ENCODE data around the gene DNAH17. TPM values are rescaled to one million over a fixed set of nuclear protein-coding genes. Genes with fewer than 3 reads are reported as not detected.

DNAH17 gene
- total RNA-seq, 2 experiments from 2014 or later = 0.19 to 0.42 TPM

GRCh38 chr17:78581304-78581703 is 4.1 kb upstream of the DNAH17 start:
- no peaks in the 10 kb centered on the region for H3K4me1 Mint-ChIP-seq (ENCODE audit: low read depth)
- H3K27ac Mint-ChIP-seq = no peak overlapping the region

GRCh38 chr17:78580277-78580804 is 3.1 kb upstream of the DNAH17 start:
- CTCF ChIA-PET = interaction anchor here (0.7 kb wide), 1 partner anchor 13 kb away, joined by 3 read pairs; no protein-coding TSS in a partner anchor
- H3K27ac Mint-ChIP-seq = no peak overlapping the region
- DNase-seq = no peak
- H3K9me3 Mint-ChIP-seq = no peaks in the 10 kb centered on the region
- intact Hi-C loops (cut with micrococcal nuclease) = no loop called here
- H3K27me3 Mint-ChIP-seq (ENCODE audit: low read depth) = no peaks in the 10 kb centered on the region
- H3K4me3 Mint-ChIP-seq = no peak overlapping the region
- H3K4me1 Mint-ChIP-seq (ENCODE audit: low read depth) = no peaks in the 10 kb centered on the region
- no peaks in the 10 kb centered on the region for H3K36me3 Mint-ChIP-seq (ENCODE audit: low read depth)

More at GRCh38 chr17:78581304-78581703, 4.1 kb upstream of the DNAH17 start:
- Mint-ChIP-seq H3K9me3 (no peaks in the 10 kb centered on the region), H3K4me3 (no peak overlapping the region), H3K27me3 (ENCODE audit: low read depth) (no peaks in the 10 kb centered on the region), H3K36me3 (ENCODE audit: low read depth) (no peaks in the 10 kb centered on the region)
- intact Hi-C loops (cut with micrococcal nuclease) = no loop called here
- CTCF ChIA-PET = interaction anchor here (0.7 kb wide), 2 partner anchors 129 to 897 kb away, joined by 3 to 4 read pairs; no protein-coding TSS in a partner anchor
- DNase-seq = no peak

DNA sequence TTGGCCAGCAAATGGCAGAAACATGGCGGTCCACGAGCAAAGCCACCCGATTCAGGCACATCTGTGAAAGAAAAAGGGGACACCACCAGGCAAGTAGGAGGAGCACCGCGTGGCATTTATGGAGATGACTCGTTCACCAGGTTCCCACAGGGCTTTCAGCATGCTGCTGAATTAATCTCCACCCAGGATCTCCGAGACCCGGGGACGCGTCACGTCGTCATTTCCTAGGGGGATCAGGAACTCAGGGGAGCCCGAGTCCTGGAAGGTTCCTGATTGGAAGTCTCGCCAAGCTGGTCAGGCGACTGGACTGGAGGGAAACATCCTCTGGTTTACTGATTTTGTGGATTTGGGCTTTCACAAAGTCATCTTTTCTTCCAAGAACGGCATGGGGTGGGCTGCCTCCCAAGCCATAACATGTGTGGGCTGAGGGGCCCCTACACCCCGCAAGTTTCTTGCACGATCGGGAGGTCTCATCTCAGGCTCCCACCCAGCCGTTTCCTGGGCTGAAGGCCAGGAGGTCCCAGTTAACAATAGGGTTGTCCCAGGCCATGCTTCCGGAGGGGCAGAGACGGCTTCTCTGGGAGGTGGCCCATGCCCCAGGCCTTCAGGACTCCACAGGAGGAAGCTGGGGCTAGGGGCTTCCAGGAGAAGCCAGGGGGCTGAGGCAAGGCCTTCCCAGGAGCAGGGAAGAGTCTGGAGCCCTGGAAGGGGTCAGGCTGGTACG is 645 bp downstream of the DNAH17 start:
- intact Hi-C loops (cut with micrococcal nuclease) = no loop called here
- Mint-ChIP-seq H3K4me1 (ENCODE audit: low read depth) (no peaks in the 10 kb centered on the region), H3K27ac (no peak overlapping the region), H3K27me3 (ENCODE audit: low read depth) (no peaks in the 10 kb centered on the region), H3K36me3 (ENCODE audit: low read depth) (no peaks in the 10 kb centered on the region), H3K4me3 (no peak overlapping the region), H3K9me3 (no peaks in the 10 kb centered on the region)
- DNase-seq = no peak
- CTCF ChIA-PET = no interaction called here

GRCh38 chr17:78575899-78576298 is 1.3 kb downstream of the DNAH17 start:
- DNase-seq = no peak
- H3K9me3 Mint-ChIP-seq = no peaks in the 10 kb centered on the region
- H3K4me1 Mint-ChIP-seq (ENCODE audit: low read depth) = no peaks in the 10 kb centered on the region
- CTCF ChIA-PET = no interaction called here
- H3K4me3 Mint-ChIP-seq = no peak overlapping the region
- H3K27me3 Mint-ChIP-seq (ENCODE audit: low read depth) = no peaks in the 10 kb centered on the region
- no peaks in the 10 kb centered on the region for H3K36me3 Mint-ChIP-seq (ENCODE audit: low read depth)
- intact Hi-C loops (cut with micrococcal nuclease) = no loop called here
- no peak overlapping the region for H3K27ac Mint-ChIP-seq

GRCh38 chr17:78575340-78575739 is 1.9 kb downstream of the DNAH17 start:
- H3K27me3 Mint-ChIP-seq (ENCODE audit: low read depth) = no peaks in the 10 kb centered on the region
- CTCF ChIA-PET = no interaction called here
- H3K9me3 Mint-ChIP-seq = no peaks in the 10 kb centered on the region
- H3K4me3 Mint-ChIP-seq = no peak overlapping the region
- intact Hi-C loops (cut with micrococcal nuclease) = no loop called here
- no peaks in the 10 kb centered on the region for H3K36me3 Mint-ChIP-seq (ENCODE audit: low read depth)
- H3K4me1 Mint-ChIP-seq (ENCODE audit: low read depth) = no peaks in the 10 kb centered on the region
- no peak overlapping the region for H3K27ac Mint-ChIP-seq
- DNase-seq = no peak

DNA sequence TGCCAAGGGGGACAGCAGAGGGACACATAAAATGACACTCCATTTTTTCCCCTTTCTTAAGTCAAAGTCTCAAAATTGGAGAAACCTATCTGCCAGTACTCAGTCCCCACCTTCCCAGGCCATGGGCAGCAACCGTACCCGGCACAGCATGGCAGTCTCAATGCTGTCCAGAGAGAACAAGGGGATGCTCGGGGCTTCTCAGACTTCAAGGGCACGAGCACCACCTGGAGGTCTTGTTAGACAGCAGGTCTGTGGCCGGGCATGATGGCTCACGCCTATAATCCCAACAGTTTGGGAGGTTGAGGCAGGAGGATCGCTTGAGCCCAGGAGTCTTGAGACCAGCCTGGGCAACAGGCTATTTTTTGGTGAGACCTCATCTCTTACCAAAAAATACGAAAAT is 3.2 kb downstream of the DNAH17 start:
- no peak for DNase-seq
- H3K27me3 Mint-ChIP-seq (ENCODE audit: low read depth) = no peaks in the 10 kb centered on the region
- CTCF ChIA-PET = no interaction called here
- intact Hi-C loops (cut with micrococcal nuclease) = no loop called here
- H3K27ac Mint-ChIP-seq = no peak overlapping the region
- H3K36me3 Mint-ChIP-seq (ENCODE audit: low read depth) = no peaks in the 10 kb centered on the region
- H3K4me3 Mint-ChIP-seq = no peak overlapping the region
- H3K4me1 Mint-ChIP-seq (ENCODE audit: low read depth) = no peaks in the 10 kb centered on the region
- H3K9me3 Mint-ChIP-seq = no peaks in the 10 kb centered on the region

GRCh38 chr17:78572239-78573205 is 4.7 kb downstream of the DNAH17 start:
- CTCF ChIA-PET = interaction anchor here (0.7 kb wide), 1 partner anchor 321 kb away, joined by 3 read pairs; no protein-coding TSS in a partner anchor
- H3K9me3 Mint-ChIP-seq = no peaks in the 10 kb centered on the region
- no peaks in the 10 kb centered on the region for H3K27me3 Mint-ChIP-seq (ENCODE audit: low read depth)
- H3K4me1 Mint-ChIP-seq (ENCODE audit: low read depth) = no peaks in the 10 kb centered on the region
- H3K27ac Mint-ChIP-seq = no peak overlapping the region
- H3K4me3 Mint-ChIP-seq = no peak overlapping the region
- no peaks in the 10 kb centered on the region for H3K36me3 Mint-ChIP-seq (ENCODE audit: low read depth)
- DNase-seq = no peak
- intact Hi-C loops (cut with micrococcal nuclease) = no loop called here

DNA sequence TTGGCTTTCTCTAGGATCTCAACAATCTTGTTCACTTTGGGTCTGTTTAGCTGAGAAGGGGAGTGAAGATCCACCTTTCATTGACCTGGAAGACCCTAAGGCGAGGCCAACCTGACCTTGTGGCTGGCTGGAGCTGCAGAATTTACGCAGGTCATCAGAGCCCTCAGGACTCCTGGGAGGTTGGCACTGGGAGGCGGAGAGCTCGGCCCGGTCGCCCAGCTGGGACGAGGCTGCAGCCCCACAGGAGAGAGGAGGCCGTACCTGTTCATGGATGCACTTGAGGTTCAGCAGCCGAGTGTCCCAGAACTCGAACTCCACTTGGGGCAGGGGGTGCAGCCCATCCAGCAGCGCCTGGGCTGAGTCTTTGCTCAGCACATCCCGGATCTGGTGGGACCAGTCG is 5.9 kb downstream of the DNAH17 start:
- no peaks in the 10 kb centered on the region for H3K36me3 Mint-ChIP-seq (ENCODE audit: low read depth)
- H3K4me1 Mint-ChIP-seq (ENCODE audit: low read depth) = no peaks in the 10 kb centered on the region
- H3K4me3 Mint-ChIP-seq = no peak overlapping the region
- no peak overlapping the region for H3K27ac Mint-ChIP-seq
- DNase-seq = no peak
- intact Hi-C loops (cut with micrococcal nuclease) = no loop called here
- no peaks in the 10 kb centered on the region for H3K27me3 Mint-ChIP-seq (ENCODE audit: low read depth)
- H3K9me3 Mint-ChIP-seq = no peaks in the 10 kb centered on the region
- CTCF ChIA-PET = no interaction called here

- H3K4me1 Mint-ChIP-seq (ENCODE audit: low read depth) = no peaks in the 10 kb centered on the region
- no peak overlapping the region for H3K4me3 Mint-ChIP-seq
- H3K9me3 Mint-ChIP-seq = no peaks in the 10 kb centered on the region
- DNase-seq = no peak
- CTCF ChIA-PET = interaction anchor here (1.1 kb wide), 1 partner anchor 40 kb away, joined by 3 read pairs; no protein-coding TSS in a partner anchor
- H3K27me3 Mint-ChIP-seq (ENCODE audit: low read depth) = no peaks in the 10 kb centered on the region
- no peaks in the 10 kb centered on the region for H3K36me3 Mint-ChIP-seq (ENCODE audit: low read depth)
- intact Hi-C loops (cut with micrococcal nuclease) = no loop called here
- H3K27ac Mint-ChIP-seq = no peak overlapping the region
Observed at GRCh38 chr17:78568494-78569115, 8.6 kb downstream of the DNAH17 start.

DNA sequence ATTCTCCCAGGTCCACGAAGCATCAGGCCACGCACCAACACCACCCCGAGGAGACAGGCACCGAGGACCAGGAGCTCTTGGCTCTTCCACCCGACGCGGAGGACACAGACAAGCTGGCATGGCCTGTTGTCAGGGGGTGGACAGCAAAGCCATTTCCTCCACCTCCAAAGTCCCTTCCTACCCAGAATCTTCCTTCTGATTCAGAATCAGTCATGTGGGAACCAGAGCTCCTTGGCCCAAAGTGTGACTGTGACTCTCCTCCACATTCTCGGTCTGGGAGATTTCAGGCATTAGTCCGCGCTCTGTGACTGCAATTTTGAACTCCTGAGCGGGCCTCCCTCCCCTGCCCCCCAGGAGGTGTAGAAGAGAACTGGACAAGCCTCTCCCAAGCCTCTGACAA is 9.2 kb downstream of the DNAH17 start:
- Mint-ChIP-seq H3K27me3 (ENCODE audit: low read depth) (no peaks in the 10 kb centered on the region), H3K4me1 (ENCODE audit: low read depth) (no peaks in the 10 kb centered on the region), H3K27ac (no peak overlapping the region), H3K9me3 (no peaks in the 10 kb centered on the region), H3K4me3 (no peak overlapping the region), H3K36me3 (ENCODE audit: low read depth) (no peaks in the 10 kb centered on the region)
- CTCF ChIA-PET = interaction anchor here (1.0 kb wide), 1 partner anchor 12 kb away, joined by 3 read pairs; no protein-coding TSS in a partner anchor
- intact Hi-C loops (cut with micrococcal nuclease) = no loop called here
- DNase-seq = no peak

DNA sequence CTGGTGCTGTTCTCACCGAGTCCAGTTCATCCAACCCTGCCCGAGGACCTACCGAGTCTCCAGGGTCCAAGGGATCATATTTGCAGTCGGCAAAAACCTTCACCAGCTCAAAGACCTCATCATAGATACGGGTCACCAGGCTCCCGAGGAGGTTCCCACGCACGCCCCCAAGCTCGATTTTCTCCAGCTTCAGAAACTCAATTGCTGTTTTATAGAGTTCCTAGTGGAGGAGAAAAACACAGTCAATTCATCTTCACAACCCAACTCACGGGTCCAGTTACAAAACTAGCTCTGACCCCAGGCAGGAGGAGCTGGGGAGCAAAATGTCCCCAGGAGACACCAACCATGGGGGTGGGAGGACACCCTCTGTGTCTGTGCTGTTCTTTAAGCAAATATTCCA is 10.2 kb downstream of the DNAH17 start:
- H3K4me3 Mint-ChIP-seq = no peak overlapping the region
- intact Hi-C loops (cut with micrococcal nuclease) = no loop called here
- no peaks in the 10 kb centered on the region for H3K4me1 Mint-ChIP-seq (ENCODE audit: low read depth)
- no peaks in the 10 kb centered on the region for H3K27me3 Mint-ChIP-seq (ENCODE audit: low read depth)
- CTCF ChIA-PET = interaction anchor here (1.0 to 1.1 kb wide), 2 partner anchors 13 to 15 kb away, joined by 3 read pairs; no protein-coding TSS in a partner anchor
- no peaks in the 10 kb centered on the region for H3K36me3 Mint-ChIP-seq (ENCODE audit: low read depth)
- DNase-seq = no peak
- H3K9me3 Mint-ChIP-seq = no peaks in the 10 kb centered on the region
- H3K27ac Mint-ChIP-seq = no peak overlapping the region
